Type B pancreatic cell (in vitro differentiated cells): Measurements from ENCODE around the gene ORAI3. TPM values are rescaled to one million over a fixed set of nuclear protein-coding genes. Genes with fewer than 3 reads are reported as not detected.

Experiments
- DNase-seq: peaks from one replicate; pipeline ENCODE4 v3.0.0; 2021; ENCODE audit warnings: mixed read lengths; ENCODE audit not compliant: unreplicated experiment; ENCODE audit errors: extremely low spot score
- H3K27ac Mint-ChIP-seq: 2 replicates; pipeline ENCODE4 v1.8.0; 2021; ENCODE audit warnings: mild to moderate bottlenecking, mixed read lengths
- H3K27me3 Mint-ChIP-seq: 2 replicates; pipeline ENCODE4 v1.8.0; 2021; ENCODE audit warnings: mixed read lengths
- H3K36me3 Mint-ChIP-seq: 2 replicates; pipeline ENCODE4 v1.8.0; 2021; ENCODE audit warnings: mixed read lengths
- H3K4me1 Mint-ChIP-seq: one replicate; pipeline ENCODE4 v1.8.0; 2021; ENCODE audit warnings: mixed read lengths; ENCODE audit not compliant: unreplicated experiment
- H3K4me3 Mint-ChIP-seq: 2 replicates; pipeline ENCODE4 v1.8.0; 2021; ENCODE audit warnings: mild to moderate bottlenecking, mixed read lengths
- H3K9me3 Mint-ChIP-seq: 2 replicates; pipeline ENCODE4 v1.8.0; 2021; ENCODE audit warnings: mixed read lengths
- CTCF ChIP-seq: fragments of 200-600 bp; sonication (generic); conservative IDR thresholded peaks from 2 replicates; pipeline ENCODE4 v1.5.0; 2021; ENCODE audit warnings: antibody characterized with exemption, mild to moderate bottlenecking
- total RNA-seq: library from RNA; stranded (reverse); gene quantifications from 2 replicates; pipeline ENCODE4 v1.2.1, GENCODE V29; 2021; ENCODE audit warnings: low replicate concordance

The ORAI3 gene
- total RNA-seq, 1 donor from 2014 or later: 18.7 TPM

- Mint-ChIP-seq H3K27ac (no peak overlapping the region), H3K27me3 (no peaks in the 10 kb centered on the region), H3K4me3 (peak overlapping the region; percentile 68), H3K9me3 (no peaks in the 10 kb centered on the region), H3K4me1 (peaks cover 19% of the 10 kb centered on the region), H3K36me3 (no peaks in the 10 kb centered on the region)
- no peak for DNase-seq
- TF ChIP-seq CTCF: no peak
Measured at GRCh38 chr16:30951750-30952149, 2.9 kb downstream of the ORAI3 start.

DNA sequence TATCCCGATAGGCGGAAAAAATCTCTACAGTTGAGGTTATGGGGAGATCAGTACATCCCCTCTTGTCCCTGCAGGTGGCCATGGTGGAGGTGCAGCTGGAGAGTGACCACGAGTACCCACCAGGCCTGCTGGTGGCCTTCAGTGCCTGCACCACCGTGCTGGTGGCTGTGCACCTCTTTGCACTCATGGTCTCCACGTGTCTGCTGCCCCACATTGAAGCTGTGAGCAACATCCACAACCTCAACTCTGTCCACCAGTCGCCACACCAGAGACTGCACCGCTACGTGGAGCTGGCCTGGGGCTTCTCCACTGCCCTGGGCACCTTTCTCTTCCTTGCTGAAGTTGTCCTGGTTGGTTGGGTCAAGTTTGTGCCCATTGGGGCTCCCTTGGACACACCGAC is 4.2 kb downstream of the ORAI3 start:
- no peak overlapping the region for H3K27ac Mint-ChIP-seq
- H3K4me3 Mint-ChIP-seq: no peak overlapping the region
- no peaks in the 10 kb centered on the region for H3K36me3 Mint-ChIP-seq
- H3K9me3 Mint-ChIP-seq: no peaks in the 10 kb centered on the region
- H3K27me3 Mint-ChIP-seq: no peaks in the 10 kb centered on the region
- peaks cover 16% of the 10 kb centered on the region for H3K4me1 Mint-ChIP-seq
- no peak for TF ChIP-seq CTCF
- DNase-seq: no peak

DNA sequence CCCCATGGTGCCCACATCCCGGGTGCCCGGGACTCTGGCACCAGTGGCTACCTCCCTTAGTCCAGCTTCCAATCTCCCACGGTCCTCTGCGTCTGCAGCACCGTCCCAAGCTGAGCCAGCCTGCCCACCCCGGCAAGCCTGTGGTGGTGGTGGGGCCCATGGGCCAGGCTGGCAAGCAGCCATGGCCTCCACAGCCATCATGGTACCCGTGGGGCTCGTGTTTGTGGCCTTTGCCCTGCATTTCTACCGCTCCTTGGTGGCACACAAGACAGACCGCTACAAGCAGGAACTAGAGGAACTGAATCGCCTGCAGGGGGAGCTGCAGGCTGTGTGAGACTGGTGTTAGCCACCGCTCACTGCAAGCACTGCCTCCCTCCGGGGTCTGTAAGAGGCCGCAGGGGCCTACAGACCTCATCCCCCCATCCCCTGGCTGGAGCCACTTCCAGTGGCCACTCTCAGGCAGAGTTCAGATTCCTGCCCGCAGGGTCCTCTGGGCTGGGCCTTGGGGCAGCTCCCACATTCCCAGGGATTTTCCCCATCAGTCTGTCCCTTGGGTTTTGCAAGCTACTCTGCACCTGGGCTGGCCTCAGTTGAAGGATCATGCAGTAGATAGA is 4.8 kb downstream of the ORAI3 start:
- peak; percentile 89 for TF ChIP-seq CTCF
- peak; percentile 83 for DNase-seq
- Mint-ChIP-seq H3K27me3 (no peaks in the 10 kb centered on the region), H3K36me3 (no peaks in the 10 kb centered on the region), H3K27ac (peak overlapping the region; percentile 59), H3K9me3 (no peaks in the 10 kb centered on the region), H3K4me3 (peak overlapping the region; percentile 41), H3K4me1 (peaks cover 15% of the 10 kb centered on the region)

GRCh38 chr16:30954993-30955392 is 6.1 kb downstream of the ORAI3 start:
- H3K27me3 Mint-ChIP-seq: no peaks in the 10 kb centered on the region
- peak overlapping the region; percentile 36 for H3K4me3 Mint-ChIP-seq
- no peak overlapping the region for H3K27ac Mint-ChIP-seq
- peaks cover under 1% of the 10 kb centered on the region for H3K36me3 Mint-ChIP-seq
- H3K9me3 Mint-ChIP-seq: no peaks in the 10 kb centered on the region
- no peak for DNase-seq
- TF ChIP-seq CTCF: no peak
- peaks cover 15% of the 10 kb centered on the region for H3K4me1 Mint-ChIP-seq

DNA sequence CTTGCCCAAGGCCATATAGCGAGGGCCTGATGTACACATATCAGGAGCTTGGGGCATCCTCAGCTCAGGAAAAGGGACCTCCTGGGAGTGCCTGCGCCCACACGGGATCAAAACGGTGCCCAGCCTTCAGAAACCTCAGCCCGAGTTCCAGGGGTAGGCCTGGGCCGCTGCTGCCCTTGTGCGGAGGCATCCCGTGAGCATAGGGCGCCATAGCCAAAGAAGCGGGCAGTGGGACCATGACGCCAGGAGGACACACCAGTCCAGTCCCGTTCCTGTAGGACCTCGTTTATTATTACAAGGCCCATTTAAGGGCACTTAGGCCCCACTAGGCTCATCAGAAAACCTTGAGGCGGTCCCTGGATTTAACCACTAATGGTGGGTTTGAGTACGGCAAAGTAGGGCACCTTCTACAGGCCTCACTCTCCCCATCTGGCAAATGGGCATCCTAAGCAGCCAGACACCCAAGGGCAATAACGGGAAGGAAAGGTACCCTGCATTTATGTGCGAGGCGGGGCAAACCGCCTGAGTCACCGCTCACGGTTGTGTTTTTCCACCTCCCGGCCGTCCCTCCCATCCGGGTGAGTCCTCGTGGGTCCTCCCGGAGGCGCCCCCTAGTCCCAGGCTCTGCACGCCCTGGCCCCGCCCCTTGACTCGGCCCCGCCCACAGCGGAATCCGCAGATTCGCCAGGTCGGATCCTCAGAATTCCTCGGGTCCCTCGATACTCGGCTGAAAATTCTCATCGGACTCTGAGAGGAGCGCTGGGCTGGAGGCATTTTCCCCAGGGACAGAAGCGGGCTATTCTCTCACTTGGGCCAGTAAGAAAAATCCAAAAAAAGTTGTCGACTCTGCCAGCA is 8.0 kb downstream of the ORAI3 start:
- peak overlapping the region; percentile 97 for H3K4me3 Mint-ChIP-seq
- peak overlapping the region; percentile 99 for H3K27ac Mint-ChIP-seq
- peaks cover 5% of the 10 kb centered on the region for H3K36me3 Mint-ChIP-seq
- no peaks in the 10 kb centered on the region for H3K27me3 Mint-ChIP-seq
- DNase-seq: peak; percentile 88
- H3K9me3 Mint-ChIP-seq: no peaks in the 10 kb centered on the region
- peak; percentile 42 for TF ChIP-seq CTCF
- peaks cover 10% of the 10 kb centered on the region for H3K4me1 Mint-ChIP-seq
